Epithelial cell of esophagus (primary cell): ENCODE results near the gene ZNF385D.
A peak's percentile ranks its signal among the peaks of the same experiment; 100 is the strongest.

Experiments
- DNase-seq: peaks from one replicate; pipeline ENCODE4 v3.0.0; 2010; ENCODE audit warnings: low read depth
- H3K4me3 ChIP-seq: 2 replicates; pipeline ENCODE4 v1.5.1; 2011; ENCODE audit warnings: mild to moderate bottlenecking, low read length, control low read depth
- CTCF ChIP-seq: IDR thresholded peaks from 2 replicates; pipeline ENCODE4 v1.5.1; 2011; ENCODE audit warnings: low read depth, mild to moderate bottlenecking, low read length, control low read depth, inconsistent platforms; ENCODE audit not compliant: insufficient read depth; ENCODE audit errors: missing control alignments

The ZNF385D gene

GRCh38 chr3:21464746-21465145, 286.3 kb downstream of the ZNF385D start:
- DNase-seq = no peak
- H3K4me3 ChIP-seq = no peak overlapping the region
- TF ChIP-seq CTCF = no peak

- no peak for TF ChIP-seq CTCF
- no peak overlapping the region for H3K4me3 ChIP-seq
- DNase-seq = no peak
These were observed 287.7 kb downstream of the ZNF385D start for GRCh38 chr3:21463319-21463718.

- H3K4me3 ChIP-seq = no peak overlapping the region
- no peak for TF ChIP-seq CTCF
- no peak for DNase-seq
These were observed 288.9 kb downstream of the ZNF385D start for GRCh38 chr3:21462141-21462540.

- DNase-seq = no peak
- no peak overlapping the region for H3K4me3 ChIP-seq
- no peak for TF ChIP-seq CTCF
These were observed 293.9 kb downstream of the ZNF385D start for GRCh38 chr3:21457084-21457483.

- no peak for TF ChIP-seq CTCF
- no peak for DNase-seq
- no peak overlapping the region for H3K4me3 ChIP-seq
These were observed 301.3 kb downstream of the ZNF385D start for GRCh38 chr3:21449738-21450137.

GRCh38 chr3:21447476-21448151, 303.4 kb downstream of the ZNF385D start:
- TF ChIP-seq CTCF = no peak
- peak; percentile 5 for DNase-seq
- H3K4me3 ChIP-seq = no peak overlapping the region

- no peak overlapping the region for H3K4me3 ChIP-seq
- TF ChIP-seq CTCF = no peak
- DNase-seq = no peak
These were observed 304.0 kb downstream of the ZNF385D start for GRCh38 chr3:21446945-21447475.
